PC-3 (cell line): ENCODE measurements around the gene ZCCHC8.

Experiments used
- CTCF ChIP-seq: fragments of 300-600 bp; sonication (generic); conservative IDR thresholded peaks from 2 replicates; pipeline ENCODE4 v1.5.1; 2017; ENCODE audit warnings: antibody characterized with exemption, low read depth, mild to moderate bottlenecking, low read length
- EZH2phosphoT487 ChIP-seq: fragments of 300-600 bp; sonication (generic); IDR thresholded peaks from 2 replicates; pipeline ENCODE4 v1.6.1; 2018; ENCODE audit warnings: mild to moderate bottlenecking, antibody characterized with exemption, low read length, borderline replicate concordance

- no peak for TF ChIP-seq CTCF
- no peak for TF ChIP-seq EZH2phosphoT487
Observed at GRCh38 chr12:122538496-122538895, 37.8 kb upstream of the ZCCHC8 start.
